ENCODE measurements around the gene NUDT9.
"Not testable (repeated sequence)": the region's sequence is repeated elsewhere in the genome, so short reads cannot be mapped to it uniquely, and the experiment has no call there.

NUDT9 gene

DNA sequence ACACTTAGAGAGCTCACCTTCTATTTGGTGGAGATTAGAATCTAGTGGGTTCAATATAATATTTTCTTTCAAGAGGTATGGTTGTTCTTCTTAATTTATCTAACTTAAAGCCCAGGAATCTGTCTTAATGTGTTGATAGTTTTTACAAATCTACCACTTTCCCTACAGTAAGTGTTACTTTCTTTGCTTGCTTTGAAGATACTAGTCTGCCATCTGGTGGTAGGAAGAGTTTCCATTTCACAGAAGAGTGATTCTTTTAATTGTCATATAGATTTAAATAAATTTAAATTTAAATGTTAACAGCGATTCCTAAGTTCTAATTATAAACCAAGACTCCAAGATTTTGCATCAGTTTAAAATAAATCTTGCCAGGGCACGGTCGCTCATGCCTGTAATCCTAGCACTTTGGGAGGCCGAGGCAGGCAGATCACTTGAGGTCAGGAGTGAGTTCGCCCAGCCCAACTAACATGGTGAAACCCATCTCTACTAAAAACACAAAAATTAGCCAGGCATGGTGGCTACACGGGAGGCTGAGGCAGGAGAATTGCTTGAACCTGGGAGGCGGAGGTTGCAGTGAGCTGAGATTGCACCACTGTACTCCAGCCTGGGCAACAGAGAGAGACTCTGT is 43.5 kb downstream of the NUDT9 start:
- DNase-seq = no peak

DNA sequence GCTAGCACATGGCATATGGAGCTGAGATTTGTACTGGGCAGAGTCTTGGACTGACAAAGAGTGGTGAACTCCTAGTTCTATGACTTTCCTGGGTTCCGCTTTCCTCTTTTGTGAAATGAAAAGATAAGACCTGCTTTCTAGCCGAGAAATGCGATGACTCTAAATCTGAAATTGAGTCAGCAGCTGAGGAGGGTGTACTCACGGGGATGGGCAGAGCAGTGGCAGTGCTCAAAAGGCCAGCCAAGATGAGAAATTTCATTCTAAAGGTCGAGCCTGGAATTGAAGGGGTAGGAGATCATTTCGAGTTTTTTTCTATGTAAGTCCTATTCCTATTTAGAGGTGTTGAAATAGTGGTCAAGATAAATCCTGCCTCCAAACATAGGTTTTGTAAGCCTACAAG is 47.0 kb downstream of the NUDT9 start:
- DNase-seq = no peak

DNA sequence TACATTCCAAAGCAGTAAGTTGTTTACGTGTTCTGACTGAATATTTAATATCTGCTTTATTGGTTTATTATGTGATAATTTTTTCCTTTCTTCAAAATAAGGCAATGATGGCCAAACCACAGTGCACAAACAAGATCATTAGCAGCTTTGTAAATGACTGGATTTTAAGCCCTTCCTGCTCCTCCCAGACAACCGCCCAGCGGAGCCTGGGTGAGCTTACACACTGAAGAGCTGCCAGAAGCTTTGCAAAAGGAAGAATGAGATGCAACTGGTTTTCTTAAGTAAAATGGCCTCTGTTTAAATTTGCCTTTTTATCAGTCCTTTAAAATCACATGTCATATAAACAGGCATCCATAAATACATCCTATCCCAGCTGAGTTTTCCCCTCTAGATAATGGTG is 54.6 kb downstream of the NUDT9 start:
- no peak for DNase-seq

DNA sequence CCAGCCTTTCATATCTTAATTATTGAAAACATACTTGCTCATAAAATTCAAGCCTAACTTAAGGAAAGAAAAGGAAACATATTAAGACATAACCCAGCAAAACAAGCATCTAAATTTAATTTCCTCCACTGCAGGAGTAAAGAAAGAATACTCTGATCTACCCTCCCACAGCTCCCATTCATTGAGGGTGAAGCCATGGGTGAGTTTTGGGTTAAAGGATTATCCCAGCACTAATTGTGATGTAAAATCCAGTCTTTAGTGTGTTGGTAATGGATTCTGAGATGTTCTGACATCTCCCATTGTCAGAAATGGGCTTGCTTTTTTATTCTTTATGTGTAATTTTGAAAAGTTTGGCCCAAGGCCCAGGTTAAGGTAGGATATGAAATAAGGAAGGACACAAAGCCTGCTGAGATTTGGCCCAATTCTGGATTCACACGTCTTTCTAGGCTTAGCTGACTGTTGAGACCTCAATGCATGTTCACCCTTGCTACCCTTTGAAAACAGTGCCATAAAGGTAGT is 56.4 kb downstream of the NUDT9 start:
- DNase-seq = no peak

DNA sequence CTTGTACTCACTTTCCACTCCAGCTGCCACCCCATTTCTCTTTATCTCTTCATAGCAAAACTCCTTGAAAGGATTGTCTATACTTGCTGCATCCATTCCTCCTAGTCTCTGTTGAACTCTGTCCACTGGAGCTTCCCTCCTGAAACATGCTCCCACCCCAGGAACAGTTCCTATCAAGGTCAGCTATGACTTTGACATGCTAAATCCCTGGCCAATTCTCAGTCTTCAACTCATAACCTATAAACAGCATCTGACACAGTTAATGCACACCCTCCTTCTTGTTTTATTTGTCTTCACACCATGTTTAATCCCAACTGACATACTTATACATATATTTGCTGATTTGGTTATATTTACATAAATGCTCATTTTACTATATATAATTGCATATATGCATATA is 59.0 kb downstream of the NUDT9 start:
- no peak for DNase-seq

DNA sequence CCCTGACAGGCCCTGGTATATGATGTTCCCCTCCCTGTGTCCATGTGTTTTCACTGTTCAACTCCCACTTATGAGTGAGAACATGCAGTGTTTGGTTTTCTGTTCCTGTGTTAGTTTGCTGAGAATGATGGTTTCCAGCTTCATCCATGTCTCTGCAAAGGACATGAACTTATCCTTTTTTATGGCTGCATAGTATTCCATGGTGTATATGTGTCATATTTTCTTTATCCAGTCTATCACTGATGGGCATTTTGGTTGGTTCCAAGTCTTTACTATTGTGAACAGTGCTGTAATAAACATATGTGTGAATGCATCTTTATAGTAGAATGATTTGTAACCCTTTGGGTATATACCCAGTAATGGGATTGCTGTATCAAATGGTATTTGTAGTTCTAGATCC is 60.9 kb downstream of the NUDT9 start:
- DNase-seq = not testable (repeated sequence)

DNA sequence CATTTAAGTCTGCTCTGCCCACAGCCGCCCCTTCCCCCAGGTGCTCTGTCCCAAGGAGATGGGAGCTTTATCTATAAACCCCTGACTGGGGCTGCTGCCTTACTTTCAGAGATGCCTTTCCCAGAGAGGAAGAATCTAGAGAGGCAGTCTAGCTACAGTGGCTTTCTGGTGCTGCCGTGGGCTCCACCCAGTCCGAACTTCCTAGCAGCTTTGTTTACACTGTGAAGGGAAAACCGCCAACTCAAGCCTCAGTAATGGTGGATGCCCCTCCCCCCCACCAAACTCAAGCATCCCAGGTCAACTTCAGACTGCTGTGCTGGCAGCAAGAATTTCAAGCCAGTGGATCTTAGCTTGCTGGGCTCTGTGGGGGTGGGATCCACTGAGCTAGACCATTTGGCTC is 66.3 kb downstream of the NUDT9 start:
- DNase-seq = not testable (repeated sequence)

DNA sequence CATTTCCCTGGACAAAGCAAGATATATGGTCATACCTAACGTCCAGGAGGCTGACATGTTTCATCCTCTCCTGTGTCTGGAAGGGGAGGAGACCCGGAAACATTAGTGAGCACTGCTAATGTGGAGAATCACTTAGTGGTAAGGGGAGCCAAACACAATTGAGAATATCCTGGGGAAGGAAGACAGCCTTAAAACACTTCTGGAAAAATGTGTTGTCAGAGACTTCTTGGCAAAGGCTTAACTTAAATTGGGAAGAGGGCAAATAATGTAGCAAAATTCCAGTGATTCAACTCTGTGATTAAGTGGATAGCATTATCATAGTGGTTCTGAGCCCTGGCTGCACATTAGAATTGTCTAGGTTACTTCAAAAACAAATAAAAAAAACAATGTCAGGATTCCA is 67.3 kb downstream of the NUDT9 start:
- DNase-seq = no peak

DNA sequence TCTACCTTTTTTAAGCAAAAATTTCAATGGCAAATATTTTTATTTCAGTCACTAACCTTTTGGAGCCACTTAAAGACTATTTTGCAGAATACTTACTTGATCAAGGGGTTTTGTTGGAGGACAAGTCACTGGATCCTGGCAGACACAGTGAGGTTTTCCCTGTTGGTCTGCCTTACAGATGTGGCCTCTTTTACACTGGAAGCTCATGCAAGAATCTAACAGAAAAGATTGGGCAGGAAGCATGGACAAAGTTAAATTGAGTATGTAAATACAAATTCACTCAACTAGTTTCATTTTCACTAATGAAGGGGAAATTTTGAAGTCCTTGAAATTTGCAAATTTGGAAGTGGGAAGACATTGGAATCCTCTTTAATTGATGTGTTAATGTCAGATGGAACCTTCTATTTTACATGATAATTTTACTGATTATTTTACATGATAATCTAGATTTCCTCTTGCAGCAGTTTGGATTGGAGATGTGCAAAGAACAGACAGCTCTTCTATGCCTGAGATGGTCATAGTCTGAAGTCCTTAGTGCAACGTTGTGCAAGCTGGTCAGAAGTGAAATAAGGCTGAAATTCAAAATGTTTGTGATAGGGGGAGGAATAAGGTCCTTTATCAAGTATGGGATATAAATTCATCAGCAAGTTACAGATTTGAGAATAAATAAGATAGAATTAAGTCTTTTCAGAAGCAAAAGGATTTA is 68.4 kb downstream of the NUDT9 start:
- no peak for DNase-seq

DNA sequence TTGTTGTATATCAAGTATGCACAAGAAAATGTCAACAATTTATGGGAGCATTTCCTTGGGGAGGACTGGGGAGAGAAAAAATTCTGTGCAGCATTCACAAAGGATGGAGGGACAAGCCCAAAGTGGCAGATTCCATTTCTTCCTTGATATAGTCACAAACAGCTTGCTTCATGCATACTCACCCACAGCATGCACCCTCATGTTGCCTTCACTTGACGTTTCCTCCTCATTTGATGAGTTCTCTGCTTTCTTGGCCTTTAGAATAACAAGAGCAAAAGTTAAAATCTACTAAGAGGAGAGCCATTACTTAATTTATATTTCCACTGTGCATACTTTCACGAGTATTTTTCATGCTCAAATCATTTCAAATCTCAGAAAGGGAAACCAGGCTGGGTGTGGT is 69.1 kb downstream of the NUDT9 start:
- DNase-seq = no peak

DNA sequence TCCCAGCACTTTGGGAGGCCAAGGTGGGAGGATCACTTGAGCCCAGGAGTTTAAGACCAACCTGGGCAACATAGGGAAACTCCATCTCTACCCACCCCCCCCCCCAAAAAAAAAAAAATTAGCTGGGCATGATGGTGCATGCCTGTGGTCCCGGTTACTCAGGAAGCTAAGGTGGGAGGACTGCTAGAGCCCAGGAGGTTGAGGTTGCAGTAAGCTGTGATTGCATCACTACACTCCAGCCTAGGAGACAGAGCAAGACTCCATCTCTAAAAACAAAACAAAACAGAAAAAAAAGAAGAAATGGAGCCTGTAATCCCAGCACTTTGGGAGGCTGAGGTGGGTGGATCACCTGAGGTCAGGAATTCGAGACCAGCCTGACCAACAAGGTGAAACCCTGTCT is 69.5 kb downstream of the NUDT9 start:
- not testable (repeated sequence) for DNase-seq

DNA sequence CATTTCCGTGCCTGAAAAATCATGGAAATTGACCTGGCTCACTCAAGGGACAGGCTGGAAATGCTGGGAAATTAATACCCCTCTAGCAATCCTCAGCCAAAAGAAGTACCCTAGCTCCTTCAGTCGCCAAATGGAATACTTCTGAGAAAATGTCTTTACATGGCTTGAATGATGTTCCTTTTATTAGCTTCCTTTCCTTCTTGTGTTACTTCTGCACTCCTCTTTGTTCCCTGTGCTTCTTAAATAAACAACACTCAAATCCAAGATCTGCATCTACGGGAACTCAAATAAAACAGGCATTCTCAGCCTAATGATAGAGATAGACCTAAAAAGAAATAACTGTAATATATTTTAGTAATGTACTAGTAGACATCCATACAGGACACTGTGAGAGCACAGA is 70.7 kb downstream of the NUDT9 start:
- no peak for DNase-seq

DNA sequence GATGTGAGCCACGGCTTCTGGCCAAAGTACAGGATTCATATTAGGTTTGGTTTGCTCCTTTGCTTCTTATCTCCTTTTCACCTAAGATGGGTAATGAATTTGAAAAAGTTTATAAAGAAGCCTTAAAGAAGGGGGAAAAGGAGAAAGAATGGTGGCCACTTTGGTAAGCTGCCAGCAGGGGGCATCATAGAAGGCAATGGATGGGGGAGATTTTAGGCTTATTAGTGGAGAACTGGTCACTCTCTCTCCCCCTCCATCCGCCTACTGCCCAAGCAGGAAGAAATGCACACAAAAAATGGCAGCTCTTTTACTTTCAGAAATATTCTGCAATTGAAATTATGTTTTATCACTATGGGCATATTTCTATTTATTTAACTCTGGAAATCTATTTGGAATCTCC is 74.8 kb downstream of the NUDT9 start:
- DNase-seq = no peak

DNA sequence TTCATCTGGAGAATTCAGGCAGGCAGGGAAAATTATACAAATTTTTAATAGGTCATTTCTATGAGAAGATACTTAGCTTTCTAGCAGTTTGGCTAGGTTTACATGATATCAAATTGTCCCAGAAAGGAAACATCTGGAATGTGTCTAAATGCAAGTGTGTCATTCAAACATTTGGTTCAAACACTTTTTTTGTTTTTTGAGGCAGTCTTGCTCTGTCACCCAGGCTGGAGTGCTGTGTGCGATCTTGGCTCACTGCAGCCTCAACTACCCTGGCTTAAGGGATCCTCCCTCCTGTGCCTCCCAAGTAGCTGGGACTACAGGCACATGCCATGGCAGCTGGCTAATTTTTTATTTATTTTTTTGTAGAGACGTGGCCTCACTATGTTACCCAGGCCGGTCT is 75.2 kb downstream of the NUDT9 start:
- no peak for DNase-seq

DNA sequence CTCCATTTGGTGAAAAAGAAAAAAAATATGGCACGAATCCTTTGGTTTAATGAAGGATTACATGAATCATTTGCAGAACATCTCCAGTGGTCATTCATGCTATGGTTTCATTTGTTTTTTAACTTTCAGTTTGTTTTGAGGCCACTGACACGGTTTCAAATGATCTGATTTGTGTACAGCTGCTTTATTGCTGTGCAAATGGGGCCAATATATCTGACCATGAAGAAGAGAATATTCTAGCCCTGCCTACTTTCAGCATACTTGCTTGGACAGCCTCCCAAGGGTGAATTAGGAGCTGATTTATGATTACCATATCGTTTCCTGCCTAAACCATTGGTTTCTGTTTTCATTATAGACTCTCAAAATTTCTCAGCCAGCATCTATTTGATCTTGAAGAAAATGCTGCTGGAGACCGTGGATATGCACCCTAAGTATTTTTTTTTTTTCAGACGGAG is 76.1 kb downstream of the NUDT9 start:
- DNase-seq = no peak

DNA sequence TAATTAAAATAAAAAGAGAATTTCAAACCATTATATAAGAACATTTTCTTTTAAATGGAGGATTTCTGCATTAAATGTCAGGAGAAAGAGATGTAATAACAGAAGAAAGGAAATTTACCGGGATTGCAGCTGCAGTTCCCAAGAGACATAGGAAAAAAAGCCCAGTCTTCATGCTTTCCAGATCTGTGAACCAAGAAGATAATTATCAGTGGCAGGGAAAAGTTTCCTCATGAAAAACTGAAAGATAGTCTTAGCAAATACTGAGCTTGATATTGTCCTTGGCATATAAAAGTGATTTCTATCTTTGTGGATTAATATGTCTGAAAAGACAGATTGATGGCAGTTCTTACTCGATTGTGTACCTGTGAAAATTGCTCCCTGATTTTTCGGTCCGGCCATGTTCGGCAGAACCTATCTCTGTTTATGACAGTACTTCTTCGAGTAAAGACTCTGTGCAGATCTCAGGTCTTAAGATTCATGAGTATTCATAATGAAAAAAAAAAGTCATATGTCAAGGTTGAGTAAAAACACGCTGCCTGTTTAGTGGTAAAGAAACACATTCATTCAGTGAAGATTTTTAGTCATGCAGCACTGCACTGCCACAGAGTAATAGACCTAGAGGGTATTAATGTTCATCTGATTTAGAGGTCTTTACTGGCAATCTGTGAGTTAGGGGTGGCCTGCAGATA is 77.2 kb downstream of the NUDT9 start:
- DNase-seq = no peak

DNA sequence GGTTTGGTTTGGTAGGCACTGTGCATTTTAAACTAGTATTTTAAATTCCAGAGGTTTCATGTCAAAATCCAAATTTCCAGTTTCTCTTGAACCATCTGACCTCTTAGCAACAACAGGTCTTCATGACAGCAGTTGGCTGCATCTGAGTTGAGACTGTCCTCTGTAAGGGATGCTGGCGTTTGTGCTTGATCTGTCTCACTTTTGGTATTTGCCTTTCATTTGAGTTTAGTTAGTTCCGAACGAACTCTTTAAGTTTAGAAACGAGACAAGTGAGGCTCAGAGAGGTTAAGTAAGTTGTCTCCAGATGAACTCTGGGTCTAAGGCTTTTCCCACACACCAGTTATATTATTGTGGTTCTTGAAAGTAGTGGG is 77.7 kb downstream of the NUDT9 start:
- no peak for DNase-seq

DNA sequence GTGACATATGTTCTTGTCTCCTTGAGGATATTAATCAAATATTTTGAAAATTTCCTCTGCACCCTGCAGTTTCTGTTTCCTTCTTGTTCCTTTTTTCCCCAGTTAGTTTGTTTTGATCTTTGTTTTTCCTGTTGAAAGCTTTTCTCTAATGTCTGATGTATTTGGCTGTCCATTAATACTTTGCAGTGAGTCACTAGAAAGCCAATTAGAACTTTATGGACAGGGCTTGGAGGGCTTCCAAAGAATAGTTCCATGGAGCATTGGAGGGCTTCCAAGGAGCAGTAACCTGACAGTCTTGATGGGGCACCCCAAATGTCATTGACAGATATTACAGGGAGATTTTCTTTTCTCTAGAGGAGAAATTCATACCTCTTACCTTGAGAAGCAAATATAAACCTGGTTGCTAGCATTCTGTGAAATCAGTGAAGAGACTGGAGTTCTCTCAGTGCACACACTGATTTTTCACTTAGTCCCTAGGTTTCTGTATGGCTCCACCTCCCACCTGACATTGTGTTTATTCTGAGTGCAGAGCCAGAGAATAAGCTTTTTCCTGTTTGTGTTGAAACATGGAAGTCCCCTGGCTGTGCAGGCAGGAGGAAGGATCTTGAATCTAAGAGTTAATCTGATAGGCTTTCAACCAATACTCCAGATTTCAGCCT is 80.3 kb downstream of the NUDT9 start:
- no peak for DNase-seq

DNA sequence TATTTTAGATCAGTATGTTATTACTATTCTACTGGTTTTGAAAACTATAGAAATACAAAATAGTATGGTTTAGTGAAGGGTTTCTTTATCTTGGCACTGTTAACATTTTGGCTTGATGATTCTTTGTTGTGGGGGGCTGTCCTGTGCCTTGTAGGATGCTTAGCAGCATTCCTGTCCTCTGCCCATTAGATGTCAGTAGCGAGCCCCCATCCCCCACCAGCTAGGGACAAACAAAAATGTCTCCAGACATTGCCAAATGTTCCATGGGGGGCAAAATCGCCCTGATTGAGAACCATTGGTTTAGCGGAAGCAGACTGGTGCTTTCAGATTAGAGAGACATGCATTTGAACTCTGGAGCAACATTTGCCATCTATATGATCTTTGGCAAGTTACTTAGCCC is 83.5 kb downstream of the NUDT9 start:
- DNase-seq = no peak

DNA sequence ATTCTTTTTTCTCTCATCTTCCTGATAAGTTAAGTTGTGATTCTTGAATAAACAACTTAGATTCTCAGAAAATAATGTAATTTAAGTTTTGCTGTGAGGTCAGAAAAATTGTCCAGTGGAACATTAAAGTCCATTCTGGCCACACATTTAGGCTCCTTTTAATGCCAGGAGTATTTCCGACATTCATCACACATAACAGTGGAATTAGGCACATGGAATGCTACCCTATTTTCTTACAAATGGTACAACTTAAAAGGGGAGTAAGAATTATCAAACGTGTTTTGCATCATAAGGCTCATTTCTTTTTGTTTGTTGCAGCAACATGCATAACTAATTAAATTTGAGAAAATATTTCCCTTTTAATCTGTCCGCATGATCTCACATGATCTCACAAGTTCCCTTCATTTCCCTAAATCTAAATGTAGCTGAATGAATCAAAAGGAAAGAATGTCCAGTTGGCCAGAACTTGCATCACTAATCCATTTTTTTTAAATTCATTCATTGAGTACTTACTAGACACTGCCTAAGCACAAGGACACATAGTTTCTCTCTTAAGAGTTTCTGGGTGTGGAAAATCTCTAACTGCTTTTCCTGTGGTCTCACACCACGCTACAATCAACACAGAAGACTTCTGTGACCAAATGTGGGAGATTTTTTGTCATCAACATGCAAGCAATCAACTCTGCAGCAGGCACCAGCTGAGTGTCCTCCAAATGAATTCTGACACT is 84.8 kb downstream of the NUDT9 start:
- DNase-seq = no peak
